ENCODE measurements around the gene MELK.
A peak's percentile ranks its signal among the peaks of the same experiment; 100 is the strongest.
"Not testable (repeated sequence)": the region's sequence is repeated elsewhere in the genome, so short reads cannot be mapped to it uniquely, and the experiment has no call there.

The MELK gene
- 0.87 to 4.1 reads per million in 2 donors for total RNA-seq

- peak; percentile 69 for DNase-seq
Observed at GRCh38 chr9:36572515-36573418, at the start of gene MELK. Gene MELK, plus strand, starts transcription at chr9:36572895. Its CDS starts 8,787 bp downstream, at chr9:36581682.

- DNase-seq = no peak
Observed at GRCh38 chr9:36530224-36530623, 42.5 kb upstream of the MELK start.

GRCh38 chr9:36532353-36532752 is 40.3 kb upstream of the MELK start:
- no peak for DNase-seq

- DNase-seq = not testable (repeated sequence)
Observed at GRCh38 chr9:36533726-36534125, 39.0 kb upstream of the MELK start.

GRCh38 chr9:36535107-36535506 is 37.6 kb upstream of the MELK start:
- DNase-seq = no peak

- no peak for DNase-seq
Observed at GRCh38 chr9:36537861-36538260, 34.8 kb upstream of the MELK start.

GRCh38 chr9:36542355-36542754 is 30.3 kb upstream of the MELK start:
- DNase-seq = no peak

- DNase-seq = no peak
Observed at GRCh38 chr9:36543916-36544315, 28.8 kb upstream of the MELK start.

- DNase-seq = no peak
Observed at GRCh38 chr9:36547598-36547997, 25.1 kb upstream of the MELK start.

- no peak for DNase-seq
Observed at GRCh38 chr9:36548454-36548853, 24.2 kb upstream of the MELK start.

GRCh38 chr9:36550135-36550534 is 22.6 kb upstream of the MELK start:
- DNase-seq = no peak

GRCh38 chr9:36550631-36551098 is 22.0 kb upstream of the MELK start:
- DNase-seq = not testable (repeated sequence)

GRCh38 chr9:36551129-36551528 is 21.6 kb upstream of the MELK start:
- no peak for DNase-seq

- no peak for DNase-seq
Observed at GRCh38 chr9:36551910-36552309, 20.8 kb upstream of the MELK start.

- DNase-seq = no peak
Observed at GRCh38 chr9:36559036-36559695, 13.5 kb upstream of the MELK start.

- DNase-seq = no peak
Observed at GRCh38 chr9:36560771-36561170, 11.9 kb upstream of the MELK start.

GRCh38 chr9:36562801-36563200 is 9.9 kb upstream of the MELK start:
- DNase-seq = not testable (repeated sequence)

- no peak for DNase-seq
Observed at GRCh38 chr9:36566813-36567221, 5.9 kb upstream of the MELK start.

- DNase-seq = not testable (repeated sequence)
Observed at GRCh38 chr9:36568681-36569080, 4.0 kb upstream of the MELK start.

- DNase-seq = no peak
Observed at GRCh38 chr9:36571333-36571732, 1.4 kb upstream of the MELK start.

- DNase-seq = not testable (repeated sequence)
Observed at GRCh38 chr9:36574045-36574444, 1.4 kb downstream of the MELK start.

- no peak for DNase-seq
Observed at GRCh38 chr9:36575411-36575882, 2.8 kb downstream of the MELK start.

GRCh38 chr9:36576866-36577265 is 4.2 kb downstream of the MELK start:
- no peak for DNase-seq
